BJ (cell line): Measurements from ENCODE around the gene SLC36A3. TPM values are rescaled to one million over a fixed set of nuclear protein-coding genes. Genes with fewer than 3 reads are reported as not detected.

Experiments
- CTCF ChIA-PET: fragments of 350-600 bp; formaldehyde crosslinking; extraction: SDS; loops from one replicate; lab custom pipeline; 2021; ENCODE audit warnings: antibody characterized with exemption, inconsistent platforms; lab: Yijun Ruan, JAX
- POLR2A ChIA-PET: fragments of 300-600 bp; sonication (Branson Sonifier 250); formaldehyde crosslinking; extraction: SDS; loops from one replicate; lab custom pipeline; 2021; ENCODE audit warnings: antibody characterized with exemption; lab: Charles Lee
- DNase-seq: peaks from one replicate; pipeline ENCODE4 v3.0.0-alpha.2; 2011; ENCODE audit warnings: low read depth
- H3K27me3 ChIP-seq: 2 replicates; pipeline ENCODE4 v1.6.0; 2011; ENCODE audit warnings: low read length; ENCODE audit not compliant: control insufficient read depth, insufficient read depth
- H3K36me3 ChIP-seq: 2 replicates; pipeline ENCODE4 v1.5.1; 2011; ENCODE audit warnings: low read length; ENCODE audit not compliant: control insufficient read depth, insufficient read depth
- H3K4me3 ChIP-seq: 2 replicates; pipeline ENCODE4 v1.5.1; 2011; ENCODE audit warnings: low read depth, mild to moderate bottlenecking, control low read depth, low read length
- polyA plus RNA-seq: library from polyadenylated mRNA; depleted of rRNA; stranded (reverse); fragments of >200 nt; gene quantifications from 2 replicates; pipeline ENCODE4 v1.2.3, GENCODE V29; 2011
- TF ChIP-seq, protein P1 (sequence below): IDR thresholded peaks from 2 replicates; pipeline ENCODE4 v1.5.1; 2011; ENCODE audit warnings: low read depth, mild to moderate bottlenecking, control low read depth, inconsistent platforms, low read length, moderate library complexity; ENCODE audit not compliant: insufficient read depth

The SLC36A3 gene
- polyA plus RNA-seq, 1 experiment, result not detected

DNA sequence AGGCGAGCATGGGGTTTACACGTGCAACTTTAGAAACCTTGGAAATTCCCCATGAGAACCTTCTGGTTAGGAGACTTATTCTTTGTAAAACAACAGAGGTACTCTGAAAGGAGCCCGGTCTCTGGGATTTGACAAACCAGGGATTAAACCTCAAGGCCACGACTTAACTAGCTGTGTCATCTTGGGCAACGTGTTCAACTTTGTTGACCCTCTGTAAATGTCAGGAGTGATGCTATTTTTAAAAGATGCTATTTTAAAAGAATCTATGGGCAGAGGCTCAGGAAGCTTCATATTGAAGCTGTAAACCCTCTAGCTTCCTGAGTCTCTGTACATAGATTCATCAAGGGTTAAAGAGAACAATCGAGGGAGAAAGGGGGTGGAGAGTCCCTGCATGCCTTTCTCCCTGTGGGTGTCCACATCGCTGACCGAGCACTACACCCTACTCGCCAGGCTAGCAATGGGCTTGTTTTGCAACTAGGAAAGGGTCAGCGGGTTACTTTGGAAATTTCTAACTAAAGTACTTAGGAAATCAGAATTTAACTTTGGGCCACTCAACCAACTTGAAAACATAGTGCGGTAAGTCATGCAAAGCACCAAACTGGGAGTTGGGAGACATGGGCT lies 41.7 kb upstream of the SLC36A3 start:
- no peaks in the 10 kb centered on the region for H3K36me3 ChIP-seq
- H3K4me3 ChIP-seq, result no peak overlapping the region
- DNase-seq, result no peak
- POLR2A ChIA-PET, result no interaction called here
- TF ChIP-seq, protein P1, sequence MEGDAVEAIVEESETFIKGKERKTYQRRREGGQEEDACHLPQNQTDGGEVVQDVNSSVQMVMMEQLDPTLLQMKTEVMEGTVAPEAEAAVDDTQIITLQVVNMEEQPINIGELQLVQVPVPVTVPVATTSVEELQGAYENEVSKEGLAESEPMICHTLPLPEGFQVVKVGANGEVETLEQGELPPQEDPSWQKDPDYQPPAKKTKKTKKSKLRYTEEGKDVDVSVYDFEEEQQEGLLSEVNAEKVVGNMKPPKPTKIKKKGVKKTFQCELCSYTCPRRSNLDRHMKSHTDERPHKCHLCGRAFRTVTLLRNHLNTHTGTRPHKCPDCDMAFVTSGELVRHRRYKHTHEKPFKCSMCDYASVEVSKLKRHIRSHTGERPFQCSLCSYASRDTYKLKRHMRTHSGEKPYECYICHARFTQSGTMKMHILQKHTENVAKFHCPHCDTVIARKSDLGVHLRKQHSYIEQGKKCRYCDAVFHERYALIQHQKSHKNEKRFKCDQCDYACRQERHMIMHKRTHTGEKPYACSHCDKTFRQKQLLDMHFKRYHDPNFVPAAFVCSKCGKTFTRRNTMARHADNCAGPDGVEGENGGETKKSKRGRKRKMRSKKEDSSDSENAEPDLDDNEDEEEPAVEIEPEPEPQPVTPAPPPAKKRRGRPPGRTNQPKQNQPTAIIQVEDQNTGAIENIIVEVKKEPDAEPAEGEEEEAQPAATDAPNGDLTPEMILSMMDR, result no peak
- CTCF ChIA-PET, result interaction anchor here (1.7 kb wide), 1 partner anchor 12 kb away, joined by 4 read pairs; no protein-coding TSS in a partner anchor
- H3K27me3 ChIP-seq, result peaks cover 7% of the 10 kb centered on the region

DNA sequence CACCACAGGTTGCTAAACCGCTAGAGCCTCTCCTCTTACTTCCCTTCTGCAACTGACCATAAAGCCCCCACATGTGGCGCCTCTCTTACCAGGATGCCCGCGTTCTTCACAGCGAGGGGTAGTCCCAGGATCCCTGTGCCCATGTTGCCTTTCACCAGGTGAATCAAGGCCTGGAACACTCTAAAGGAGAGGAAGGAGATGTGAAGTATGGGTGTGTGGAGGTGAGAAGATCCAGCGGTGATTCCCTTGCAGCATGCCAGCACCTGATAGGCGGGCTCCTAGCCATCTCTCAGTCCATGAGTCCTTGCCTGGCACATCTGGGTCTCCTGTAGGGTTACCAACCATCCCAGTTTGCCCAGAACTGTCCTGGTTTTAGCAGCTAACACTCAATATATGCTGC lies 40.5 kb upstream of the SLC36A3 start:
- TF ChIP-seq, protein P1, result no peak
- no peak overlapping the region for H3K4me3 ChIP-seq
- peaks cover 7% of the 10 kb centered on the region for H3K27me3 ChIP-seq
- no peak for DNase-seq
- H3K36me3 ChIP-seq, result no peaks in the 10 kb centered on the region
- ChIA-PET POLR2A (no interaction called here), CTCF (no interaction called here)

DNA sequence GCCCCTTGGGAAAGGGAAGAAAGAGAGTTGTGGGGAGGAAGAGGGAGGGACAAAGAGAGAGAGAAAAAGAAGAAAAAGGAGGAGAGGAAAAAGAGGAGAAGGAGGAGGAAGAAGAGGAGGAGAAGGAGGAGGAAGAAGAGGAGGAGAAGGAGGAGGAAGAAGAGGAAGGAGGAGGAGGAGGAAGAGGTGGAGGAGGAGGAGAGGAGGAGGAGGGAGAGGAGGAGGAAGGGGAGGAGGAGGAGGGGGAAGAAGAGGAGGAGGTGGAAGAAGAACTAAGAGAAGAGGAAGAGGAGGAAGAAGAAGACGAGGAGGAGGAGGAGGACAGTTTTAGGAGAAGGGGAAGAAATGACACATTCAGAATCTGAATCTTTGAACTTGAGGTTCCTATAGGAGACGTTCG lies 36.4 kb upstream of the SLC36A3 start:
- POLR2A ChIA-PET, result no interaction called here

DNA sequence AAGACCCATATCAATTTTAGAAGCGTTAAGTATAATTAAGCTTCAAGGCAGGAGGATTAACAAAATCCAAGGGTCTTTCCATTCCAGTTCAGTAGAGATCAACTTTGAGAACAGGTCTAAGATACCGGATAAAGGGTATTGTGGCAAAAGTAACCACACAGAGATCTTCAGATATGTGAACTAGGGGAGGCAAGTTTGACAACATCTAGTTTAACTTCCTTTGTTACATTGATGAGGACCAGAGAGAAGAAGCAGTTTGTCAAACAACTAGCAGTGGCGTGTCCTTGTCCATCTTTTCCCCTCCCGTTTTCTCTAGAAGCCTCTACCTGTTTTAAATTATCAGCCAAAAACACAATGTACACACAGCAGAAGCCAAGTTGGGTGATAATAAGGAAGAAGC lies 35.2 kb upstream of the SLC36A3 start:
- TF ChIP-seq, protein P1, result no peak
- CTCF ChIA-PET, result interaction anchor here (0.6 to 1.0 kb wide), 2 partner anchors 10 to 23 kb away, joined by 3 read pairs; no protein-coding TSS in a partner anchor
- POLR2A ChIA-PET, result no interaction called here
- no peak for DNase-seq
- no peaks in the 10 kb centered on the region for H3K27me3 ChIP-seq
- H3K36me3 ChIP-seq, result no peaks in the 10 kb centered on the region
- H3K4me3 ChIP-seq, result no peak overlapping the region

More for the DNA sequence above, 36.4 kb upstream of the SLC36A3 start:
- Histone ChIP-seq H3K27me3 (peaks cover 3% of the 10 kb centered on the region; the same call in 1 of the 2 replicates), H3K36me3 (no peaks in the 10 kb centered on the region), H3K4me3 (no peak overlapping the region)
- DNase-seq, result no peak
- CTCF ChIA-PET, result no interaction called here
- TF ChIP-seq, protein P1, result no peak

DNA sequence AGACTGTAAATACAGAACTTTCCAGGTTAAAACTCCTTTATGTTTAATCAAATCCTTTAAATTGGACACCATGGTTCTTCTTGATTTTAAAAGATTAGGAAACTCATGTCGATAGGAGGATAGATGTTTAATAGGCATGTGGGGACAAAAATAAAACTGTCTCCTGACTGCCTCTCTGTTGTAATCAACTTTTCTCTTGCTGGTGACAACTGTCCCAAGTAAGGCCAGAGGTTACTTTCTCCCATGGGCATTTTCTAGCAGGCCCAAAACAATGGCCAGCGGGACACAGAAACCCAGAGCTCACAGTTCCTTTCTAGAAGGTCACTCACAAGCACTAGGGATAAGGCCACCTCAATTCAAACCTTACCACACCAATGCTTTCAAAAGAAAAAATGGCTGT lies 29.3 kb upstream of the SLC36A3 start:
- Histone ChIP-seq H3K36me3 (no peaks in the 10 kb centered on the region), H3K27me3 (no peaks in the 10 kb centered on the region), H3K4me3 (no peak overlapping the region)
- ChIA-PET POLR2A (no interaction called here), CTCF (interaction anchor here (1.2 to 1.5 kb wide), 3 partner anchors 9 to 17 kb away, joined by 3 to 7 read pairs (median 4); no protein-coding TSS in a partner anchor)
- DNase-seq, result no peak
- TF ChIP-seq, protein P1, result no peak
